CD14-positive monocyte (primary cell): ENCODE data around the gene FAP. TPM values are rescaled to one million over a fixed set of nuclear protein-coding genes. Genes with fewer than 3 reads are reported as not detected.

Source experiments
- DNase-seq, 3 donors: peaks; one replicate each; pipeline ENCODE4 v3.0.0-alpha.2; 2011 to 2022
- H2AFZ ChIP-seq: 2 replicates; pipeline ENCODE4 v1.6.0; 2012; ENCODE audit warnings: mild to moderate bottlenecking, low read depth, low read length, inconsistent platforms; ENCODE audit not compliant: insufficient read depth, poor library complexity, severe bottlenecking
- H3K27ac ChIP-seq, 2 donors: 1 replicate in 1 of 2; 2 replicates in 1 of 2; pipeline ENCODE4 v1.5.1; 2012 to 2013; ENCODE audit warnings: low read length in 2 of 2, control low read depth in 1 of 2, inconsistent platforms in 1 of 2, low read depth in 1 of 2, mild to moderate bottlenecking in 1 of 2
- H3K27me3 ChIP-seq, 2 donors: one replicate each; pipeline versions ENCODE4 v1.6.0 to v1.6.1; 2011 to 2013; ENCODE audit warnings: low read length in 2 of 2; ENCODE audit not compliant: control insufficient read depth in 2 of 2, insufficient read depth in 2 of 2
- H3K36me3 ChIP-seq, 2 donors: replicated peaks in 1 of 2; 1 replicate in 1 of 2; 2 replicates in 1 of 2; pipeline versions ENCODE4 v1.5.1 to v1.6.1; 2012 to 2013; ENCODE audit warnings: low read length in 2 of 2, control low read depth in 1 of 2, inconsistent platforms in 1 of 2, mild to moderate bottlenecking in 1 of 2; ENCODE audit not compliant: insufficient read depth in 2 of 2, control insufficient read depth in 1 of 2
- H3K4me1 ChIP-seq, 2 donors: 1 replicate in 1 of 2; 2 replicates in 1 of 2; pipeline versions ENCODE4 v1.5.1 to v1.6.1; 2012 to 2013; ENCODE audit warnings: low read length in 2 of 2, control low read depth in 1 of 2, inconsistent platforms in 1 of 2, mild to moderate bottlenecking in 1 of 2, moderate library complexity in 1 of 2; ENCODE audit not compliant: insufficient read depth in 2 of 2, control insufficient read depth in 1 of 2
- H3K4me2 ChIP-seq: replicated peaks from 2 replicates; pipeline ENCODE3; 2012; ENCODE audit warnings: low read length, moderate library complexity, mild to moderate bottlenecking; ENCODE audit not compliant: poor library complexity, severe bottlenecking; ENCODE audit errors: extremely low read depth
- H3K4me3 ChIP-seq, 3 experiments: fragments of 200-600 bp in 1 of 3; sonication (generic) in 1 of 3; replicated peaks in 1 of 3; 1 replicate in 2 of 3; 2 replicates in 1 of 3; pipeline ENCODE4 v1.5.1; 2011 to 2013; ENCODE audit warnings: low read length in 3 of 3, mild to moderate bottlenecking in 3 of 3, control low read depth in 2 of 3, low read depth in 2 of 3, inconsistent platforms in 1 of 3, moderate library complexity in 1 of 3
- H3K79me2 ChIP-seq: 2 replicates; pipeline ENCODE4 v1.6.0; 2012; ENCODE audit warnings: mild to moderate bottlenecking, control low read depth, inconsistent platforms, low read length, moderate library complexity; ENCODE audit not compliant: insufficient read depth
- H3K9ac ChIP-seq: 2 replicates; pipeline ENCODE4 v1.6.0; 2017; ENCODE audit warnings: low read length, mild to moderate bottlenecking; ENCODE audit not compliant: insufficient read depth, poor library complexity, severe bottlenecking
- H3K9me3 ChIP-seq, 2 donors: replicated peaks in 1 of 2; 1 replicate in 1 of 2; 2 replicates in 1 of 2; pipeline versions ENCODE4 v1.5.1 to v1.6.1; 2012 to 2013; ENCODE audit warnings: low read length in 2 of 2, control low read depth in 1 of 2; ENCODE audit not compliant: control insufficient read depth in 1 of 2, insufficient read depth in 1 of 2
- H4K20me1 ChIP-seq: 2 replicates; pipeline ENCODE4 v1.6.0; 2012; ENCODE audit warnings: mild to moderate bottlenecking, low read length, control low read depth, moderate library complexity; ENCODE audit not compliant: insufficient read depth
- H3K27ac Mint-ChIP-seq, 7 donors: one replicate each; pipeline ENCODE4 v1.8.0; 2020; ENCODE audit warnings: mild to moderate bottlenecking in 7 of 7, mixed read lengths in 7 of 7, moderate library complexity in 6 of 7, inconsistent platforms in 2 of 7
- H3K27me3 Mint-ChIP-seq, 3 donors: one replicate each; pipeline ENCODE4 v1.8.0; 2021 to 2022; ENCODE audit warnings: low read depth in 3 of 3, mild to moderate bottlenecking in 3 of 3, mixed read lengths in 3 of 3, moderate library complexity in 3 of 3, inconsistent platforms in 1 of 3
- H3K36me3 Mint-ChIP-seq, 2 donors: one replicate each; pipeline ENCODE4 v1.8.0; 2020; ENCODE audit warnings: mixed read lengths in 2 of 2, inconsistent platforms in 1 of 2, mild to moderate bottlenecking in 1 of 2
- H3K4me1 Mint-ChIP-seq: one replicate; pipeline ENCODE4 v1.8.0; 2020; ENCODE audit warnings: mild to moderate bottlenecking, mixed read lengths
- H3K4me3 Mint-ChIP-seq, 2 donors: one replicate each; pipeline ENCODE4 v1.8.0; 2020; ENCODE audit warnings: mild to moderate bottlenecking in 2 of 2, mixed read lengths in 2 of 2, moderate library complexity in 1 of 2
- H3K9me3 Mint-ChIP-seq, 7 donors: one replicate each; pipeline ENCODE4 v1.8.0; 2020 to 2022; ENCODE audit warnings: mixed read lengths in 7 of 7, mild to moderate bottlenecking in 6 of 7, moderate library complexity in 6 of 7, inconsistent platforms in 2 of 7
- WGBS: methylation state at CpG from one replicate; pipeline ENCODE4 v1.1.5; 2013; ENCODE audit warnings: missing lambda C conversion rate; ENCODE audit not compliant: insufficient coverage; 5-methylcytosine and 5-hydroxymethylcytosine counted together
- intact Hi-C, 2 donors: fragments of 100-400 bp; cut with micrococcal nuclease; formaldehyde crosslinking; loops; one replicate each; pipeline versions ENCODE4 v1.15.0 to v1.15.1; 2023
- polyA plus RNA-seq, 3 donors: library from polyadenylated mRNA; depleted of rRNA in 1 of 3; unstranded in 2 of 3; stranded (reverse) in 1 of 3; fragments of 300-500 nt in 2 of 3; fragments of >200 nt in 1 of 3; fragmentation: Illumina TruSeq in 2 of 3; gene quantifications; 1 replicate in 2 of 3; 2 replicates in 1 of 3; pipeline ENCODE4 v1.2.3, GENCODE V29; 2012 to 2021
- TF ChIP-seq, protein P1 (sequence below): fragments of 200-600 bp; IDR thresholded peaks from one replicate; pipeline ENCODE4 v1.8.0; 2022; ENCODE audit warnings: antibody characterized with exemption, mild to moderate bottlenecking

FAP gene
- polyA plus RNA-seq, 3 donors = not detected

DNA sequence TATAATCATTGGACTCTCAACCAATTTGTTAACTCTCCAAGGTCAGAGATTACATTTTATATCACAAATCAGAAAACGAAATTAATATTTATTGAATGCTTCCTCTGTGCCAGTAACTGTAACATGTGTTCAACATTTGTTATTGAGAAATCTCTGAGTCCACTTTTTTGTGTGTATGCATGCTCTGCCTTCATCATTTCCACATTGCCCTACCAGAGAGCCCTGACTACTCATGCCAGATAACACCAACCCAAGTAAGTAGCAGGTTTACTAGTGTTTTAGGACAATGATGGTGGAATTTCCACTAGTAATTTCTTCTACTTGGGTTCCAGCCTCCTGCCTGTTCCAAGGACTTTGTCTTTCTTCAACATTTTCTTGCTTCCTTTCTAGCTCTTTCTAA is 14.2 kb upstream of the FAP start:
- intact Hi-C loops = no loop called here
- Histone ChIP-seq H3K4me3 (no peak overlapping the region), H2AFZ (no peak overlapping the region), H3K79me2 (no peaks in the 10 kb centered on the region), H3K9ac (no peak overlapping the region), H3K27me3 (no peaks in the 10 kb centered on the region), H3K27ac (peak overlapping the region in 1 of 2 donors; percentile 6), H4K20me1 (no peaks in the 10 kb centered on the region), H3K4me2 (no peak overlapping the region), H3K4me1 (peaks cover 29 to 48% of the 10 kb centered on the region in 2 donors), H3K36me3 (no peaks in the 10 kb centered on the region), H3K9me3 (no peaks in the 10 kb centered on the region)
- Mint-ChIP-seq H3K36me3 (no peaks in the 10 kb centered on the region), H3K4me3 (no peak overlapping the region), H3K9me3 (peaks cover 0 to 3% (median 0%) of the 10 kb centered on the region in 7 donors), H3K4me1 (peaks cover 49% of the 10 kb centered on the region), H3K27me3 (peaks cover 0 to 2% (median 0%) of the 10 kb centered on the region in 3 donors), H3K27ac (peak overlapping the region in 3 of 7 donors; percentile 14 to 61 (median 49))
- DNase-seq = peak in 2 of 3 donors; percentile 14 to 26
- no CpG with 5 or more reads among the region's 1 CpG for WGBS
- TF ChIP-seq, protein P1, sequence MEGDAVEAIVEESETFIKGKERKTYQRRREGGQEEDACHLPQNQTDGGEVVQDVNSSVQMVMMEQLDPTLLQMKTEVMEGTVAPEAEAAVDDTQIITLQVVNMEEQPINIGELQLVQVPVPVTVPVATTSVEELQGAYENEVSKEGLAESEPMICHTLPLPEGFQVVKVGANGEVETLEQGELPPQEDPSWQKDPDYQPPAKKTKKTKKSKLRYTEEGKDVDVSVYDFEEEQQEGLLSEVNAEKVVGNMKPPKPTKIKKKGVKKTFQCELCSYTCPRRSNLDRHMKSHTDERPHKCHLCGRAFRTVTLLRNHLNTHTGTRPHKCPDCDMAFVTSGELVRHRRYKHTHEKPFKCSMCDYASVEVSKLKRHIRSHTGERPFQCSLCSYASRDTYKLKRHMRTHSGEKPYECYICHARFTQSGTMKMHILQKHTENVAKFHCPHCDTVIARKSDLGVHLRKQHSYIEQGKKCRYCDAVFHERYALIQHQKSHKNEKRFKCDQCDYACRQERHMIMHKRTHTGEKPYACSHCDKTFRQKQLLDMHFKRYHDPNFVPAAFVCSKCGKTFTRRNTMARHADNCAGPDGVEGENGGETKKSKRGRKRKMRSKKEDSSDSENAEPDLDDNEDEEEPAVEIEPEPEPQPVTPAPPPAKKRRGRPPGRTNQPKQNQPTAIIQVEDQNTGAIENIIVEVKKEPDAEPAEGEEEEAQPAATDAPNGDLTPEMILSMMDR = no peak

DNA sequence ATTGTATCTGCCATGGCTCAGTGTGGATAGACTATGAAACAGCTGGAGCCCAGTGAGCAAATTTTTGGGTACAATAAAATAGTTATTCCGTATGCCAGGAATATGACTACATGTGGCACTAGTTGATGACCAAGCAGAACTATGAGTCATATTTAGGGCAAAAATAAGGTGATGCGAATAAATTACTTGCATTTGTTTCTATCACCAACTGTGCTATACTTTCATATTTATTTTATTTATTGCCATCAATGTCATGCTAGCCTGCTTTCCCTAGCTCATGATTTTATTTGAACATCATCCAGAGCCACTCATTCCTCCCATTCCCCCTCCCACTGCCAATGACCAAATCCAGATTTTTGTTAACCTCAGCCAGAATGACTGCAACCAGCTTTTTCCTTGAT is 13.3 kb upstream of the FAP start:
- H3K79me2 ChIP-seq = no peaks in the 10 kb centered on the region
- Mint-ChIP-seq H3K4me3 (no peak overlapping the region), H3K27ac (peak overlapping the region in 2 of 7 donors; percentile 21 to 75), H3K36me3 (no peaks in the 10 kb centered on the region), H3K4me1 (peaks cover 52% of the 10 kb centered on the region), H3K27me3 (peaks cover 0 to 2% (median 0%) of the 10 kb centered on the region in 3 donors), H3K9me3 (peaks cover 0 to 7% (median 3%) of the 10 kb centered on the region in 7 donors)
- H3K4me2 ChIP-seq = no peak overlapping the region
- H4K20me1 ChIP-seq = no peaks in the 10 kb centered on the region
- H3K27ac ChIP-seq = no peak overlapping the region
- H3K4me3 ChIP-seq = no peak overlapping the region
- H3K9ac ChIP-seq = no peak overlapping the region
- H3K9me3 ChIP-seq = no peaks in the 10 kb centered on the region
- TF ChIP-seq, protein P1 = no peak
- WGBS = 100% methylated on average over 1 of the region's 2 CpGs
- intact Hi-C loops = no loop called here
- H3K36me3 ChIP-seq = no peaks in the 10 kb centered on the region
- DNase-seq = no peak
- peaks cover 31 to 48% of the 10 kb centered on the region in 2 donors for H3K4me1 ChIP-seq
- no peak overlapping the region for H2AFZ ChIP-seq
- no peaks in the 10 kb centered on the region for H3K27me3 ChIP-seq
